ENCODE data around the gene ZNF593. TPM values are rescaled to one million over a fixed set of nuclear protein-coding genes. Genes with fewer than 3 reads are reported as not detected.

Gene ZNF593
- total RNA-seq, 1 donor from 2014 or later, result 26.5 TPM

DNA sequence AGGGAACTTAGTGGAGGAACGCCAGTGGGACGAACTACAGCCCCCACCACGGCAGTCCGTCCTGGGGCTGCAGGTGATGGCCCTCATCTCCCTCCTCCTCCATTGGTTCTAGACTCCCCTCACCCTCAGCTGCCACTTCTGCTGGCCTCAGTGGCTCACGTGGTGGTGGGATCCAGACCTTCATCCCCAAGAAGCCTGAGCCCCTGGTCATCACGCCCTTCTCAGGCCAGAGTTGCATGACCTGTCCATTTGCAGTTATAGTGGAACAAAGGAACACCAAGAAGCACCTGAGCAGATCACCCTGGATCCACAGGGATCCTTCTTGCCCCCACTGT, 23.8 kb upstream of the ZNF593 start:
- DNase-seq (ENCODE audit: extremely low read depth, low read depth, low spot score), result no peak

DNA sequence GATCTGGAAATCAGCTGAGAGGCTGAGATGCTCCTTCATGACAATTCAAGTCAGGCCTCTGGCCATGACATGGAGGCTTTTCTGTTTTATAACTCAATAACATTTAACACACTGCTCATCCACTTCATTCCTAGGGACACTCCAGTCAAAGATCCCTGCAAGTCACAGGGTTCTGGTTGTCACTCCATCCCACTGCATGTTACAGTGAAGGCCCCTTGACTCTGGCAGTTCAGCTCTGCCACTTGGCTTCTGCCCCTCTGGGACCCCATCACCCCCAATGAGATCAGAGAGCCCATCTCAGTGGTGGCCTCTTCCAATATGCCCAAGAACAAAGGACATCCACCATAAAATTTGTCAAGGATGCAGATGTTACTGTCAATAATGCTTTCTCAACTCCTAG, 20.8 kb upstream of the ZNF593 start:
- no peak for DNase-seq (ENCODE audit: extremely low read depth, low read depth, low spot score)

DNA sequence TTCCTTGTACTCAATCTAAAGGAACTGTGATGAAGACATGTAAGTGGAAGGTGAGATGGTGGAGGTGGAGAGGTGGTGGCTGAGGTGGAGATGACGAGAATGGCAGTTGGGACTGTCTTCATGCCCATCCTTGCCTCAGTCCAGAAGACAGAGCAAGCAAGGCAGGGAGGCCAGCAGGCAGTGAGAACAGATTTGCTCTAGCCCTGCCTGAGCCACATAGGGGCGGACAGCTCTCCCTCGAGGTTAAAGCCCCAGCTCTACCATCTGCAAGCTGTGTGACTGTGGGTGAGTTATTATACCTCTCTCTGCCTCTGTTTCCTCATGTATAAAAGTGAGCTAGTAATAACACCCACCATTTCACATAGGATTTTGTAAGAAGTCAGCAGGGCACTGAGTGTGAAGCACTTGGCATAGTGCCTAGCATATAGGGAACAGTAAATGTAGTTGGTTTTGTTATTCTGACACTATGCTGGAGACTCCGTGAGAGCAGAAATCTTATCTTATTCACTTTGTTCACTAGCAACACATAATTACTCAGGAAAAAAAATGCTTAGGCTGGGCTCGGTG, 15.7 kb upstream of the ZNF593 start:
- no peak for DNase-seq (ENCODE audit: extremely low read depth, low read depth, low spot score)

DNA sequence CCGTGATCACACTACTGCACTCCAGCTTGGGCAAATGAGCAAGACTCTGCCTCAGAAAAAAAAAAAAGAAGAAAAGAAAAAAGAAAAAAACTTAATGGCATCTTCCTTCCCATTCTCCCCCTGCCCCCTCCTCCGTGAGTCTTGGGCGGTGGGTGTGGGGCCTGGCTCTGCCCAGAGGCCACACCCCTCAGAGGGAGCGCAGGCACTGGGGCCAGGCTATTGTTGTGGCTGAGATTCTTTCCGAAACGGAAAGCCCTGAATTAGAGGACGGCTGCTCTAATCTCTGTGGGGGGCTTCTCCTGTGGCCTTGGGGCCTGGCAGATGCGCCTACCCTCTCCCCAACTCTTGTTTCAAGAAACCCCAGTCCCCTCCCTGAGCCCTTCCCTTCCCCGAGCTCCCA, 15.0 kb upstream of the ZNF593 start:
- no peak for DNase-seq (ENCODE audit: extremely low read depth, low read depth, low spot score)

DNA sequence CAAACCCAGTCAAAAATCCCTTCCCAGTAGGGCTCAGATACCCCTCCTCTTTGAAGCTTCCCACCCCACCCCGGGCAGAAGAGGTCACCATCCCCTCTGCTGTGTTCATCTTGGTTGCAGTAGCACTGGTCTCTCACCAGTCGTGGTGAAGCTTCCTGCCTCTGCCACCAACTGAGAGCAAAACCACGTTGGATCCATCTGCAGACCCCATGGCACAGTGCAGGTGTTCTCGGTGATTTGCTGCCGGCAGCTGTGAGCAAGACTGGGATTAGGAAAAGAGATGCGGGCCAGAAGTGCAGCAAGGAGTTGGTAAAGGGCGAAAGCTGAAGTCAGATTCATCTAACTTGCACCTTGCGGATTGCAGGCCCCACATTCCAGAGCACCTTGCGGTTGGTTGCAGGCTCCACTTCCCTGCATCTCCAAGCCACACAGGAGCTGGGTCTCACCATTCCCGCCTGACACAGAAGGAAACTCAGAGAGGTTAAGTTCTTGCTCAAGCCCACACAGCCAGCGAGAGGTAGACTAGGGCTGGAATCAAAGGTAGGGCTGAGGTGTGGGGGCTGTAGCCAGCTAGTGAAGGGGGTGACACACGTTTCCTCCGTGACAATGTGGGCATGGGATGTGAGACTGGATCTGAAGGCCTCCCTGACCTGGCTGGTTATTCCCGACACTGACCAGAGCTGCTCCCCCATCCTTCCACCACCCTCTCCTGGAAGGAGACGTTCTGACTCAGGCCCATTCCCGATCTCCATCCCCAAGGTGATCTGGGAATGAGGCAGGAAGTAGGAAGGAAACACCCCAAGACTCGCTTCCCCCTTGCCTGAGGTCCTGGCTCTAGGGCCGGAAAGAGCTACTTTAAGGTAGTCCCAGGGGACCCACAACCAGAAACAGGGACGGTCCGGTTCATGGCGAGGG, 14.1 kb upstream of the ZNF593 start:
- DNase-seq (ENCODE audit: extremely low read depth, low read depth, low spot score), result no peak

DNA sequence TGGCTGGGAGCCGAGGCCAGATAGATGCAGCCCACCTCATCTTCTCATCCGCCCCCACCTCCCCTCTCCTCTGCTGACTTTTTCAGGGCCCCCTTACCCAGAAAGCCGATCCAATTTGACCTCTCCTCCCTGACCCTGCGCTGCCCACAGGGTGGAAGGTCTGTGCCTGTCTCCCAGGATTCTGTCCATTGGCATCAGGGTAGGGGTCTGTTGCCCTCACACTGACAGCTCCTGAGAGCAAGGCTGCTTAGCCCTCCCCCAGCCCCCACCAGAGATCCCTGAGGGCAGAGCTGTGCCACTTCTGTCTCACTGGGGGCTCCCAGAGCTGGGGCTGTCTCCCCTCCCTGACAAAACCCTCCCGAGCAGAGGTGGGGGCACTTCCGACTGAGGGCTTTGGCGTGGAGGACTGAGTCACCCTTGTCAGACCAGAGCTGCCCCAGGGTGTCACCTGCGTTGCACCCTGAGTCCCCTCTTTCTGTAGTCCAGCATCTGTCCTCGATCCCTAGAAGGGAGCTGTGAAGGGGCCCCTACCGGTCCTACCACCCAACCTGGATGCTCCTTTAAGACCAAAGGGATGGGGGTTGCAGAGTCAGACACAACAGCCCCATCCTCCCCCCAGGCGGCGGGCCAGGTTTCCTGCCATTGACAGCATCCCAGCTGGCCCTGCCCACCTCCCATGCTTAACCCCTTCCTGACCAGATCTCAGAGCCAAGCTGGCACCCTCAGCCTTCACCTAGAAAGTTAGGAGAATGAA, 13.2 kb upstream of the ZNF593 start:
- no peak for DNase-seq (ENCODE audit: extremely low read depth, low read depth, low spot score)

DNA sequence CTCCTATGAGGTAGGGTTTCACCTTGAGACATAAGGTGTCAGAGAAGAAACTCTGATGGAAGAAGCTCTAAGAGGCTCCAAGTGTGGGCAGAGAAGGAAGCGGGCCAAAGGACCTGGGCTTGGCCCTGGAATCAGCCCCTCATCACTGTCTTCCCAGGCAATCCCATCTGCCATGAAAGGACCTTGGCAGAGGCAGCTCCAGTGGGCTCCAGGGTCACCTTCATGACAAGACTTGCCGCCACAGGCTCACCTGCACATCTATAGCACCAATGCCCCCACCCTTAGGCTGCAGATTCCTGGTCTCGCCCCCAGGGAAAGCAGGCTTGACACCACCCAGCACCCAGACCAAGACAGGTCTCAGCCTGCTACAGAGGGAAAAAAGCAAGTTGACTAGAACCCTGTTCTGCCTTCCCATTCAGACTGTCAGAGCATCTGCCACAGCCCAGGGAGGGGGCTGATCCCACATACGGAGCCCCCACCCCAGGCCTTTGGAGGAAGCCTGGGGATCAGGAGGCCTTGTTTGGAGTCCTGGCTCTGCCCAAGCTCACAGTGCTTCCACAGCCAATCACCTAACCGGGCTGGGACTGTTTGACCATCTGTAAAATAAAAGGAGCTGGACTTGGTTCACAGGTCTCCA, 11.3 kb upstream of the ZNF593 start:
- no peak for DNase-seq (ENCODE audit: extremely low read depth, low read depth, low spot score)

DNA sequence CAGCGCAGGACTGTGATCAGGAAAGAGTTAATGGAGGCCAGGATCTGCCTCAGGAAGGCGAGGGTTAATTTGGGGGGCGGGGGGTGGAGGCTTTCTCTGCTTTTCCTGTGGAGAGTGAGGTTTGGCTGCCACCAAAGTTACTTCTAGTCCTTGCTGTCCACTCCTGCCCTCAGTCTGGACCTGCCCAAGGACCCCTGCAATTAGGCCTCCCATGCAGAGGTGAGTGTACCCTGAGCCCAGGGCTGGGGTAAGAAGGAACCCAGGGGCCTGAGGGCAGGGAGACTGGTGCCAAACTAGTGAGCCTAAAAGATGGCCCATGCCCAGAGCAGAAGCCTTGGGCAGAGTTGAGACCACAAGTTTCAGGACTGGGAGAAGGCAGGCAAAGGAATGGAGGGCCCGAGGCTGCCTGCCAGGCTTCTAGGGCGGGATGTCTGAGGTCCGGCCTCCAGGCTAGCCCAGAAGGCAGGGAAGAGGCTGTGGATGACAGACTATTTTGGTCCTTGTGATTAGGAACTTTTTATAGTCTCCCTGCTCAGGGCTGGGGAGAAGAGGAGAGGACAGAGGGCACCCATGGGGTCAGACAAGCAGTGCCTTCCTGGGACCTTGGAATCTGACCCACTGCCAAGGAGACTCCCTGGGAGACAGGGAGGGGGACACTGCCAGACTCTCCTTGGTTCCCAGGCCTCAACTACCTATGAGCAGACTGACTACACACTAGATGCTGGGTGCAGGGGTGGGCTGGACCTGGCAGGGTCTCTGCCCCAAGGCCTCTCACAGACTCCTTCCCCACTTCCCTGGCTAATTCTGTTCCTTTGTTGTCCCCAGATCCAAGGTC, 10.6 kb upstream of the ZNF593 start, which contains the start of gene FAM110D:
Gene FAM110D (plus strand): TSS at position 172 of the 835 bp plus-strand sequence. CDS start 2,213 bp downstream, outside the sequence.
- no peak for DNase-seq (ENCODE audit: extremely low read depth, low read depth, low spot score)

DNA sequence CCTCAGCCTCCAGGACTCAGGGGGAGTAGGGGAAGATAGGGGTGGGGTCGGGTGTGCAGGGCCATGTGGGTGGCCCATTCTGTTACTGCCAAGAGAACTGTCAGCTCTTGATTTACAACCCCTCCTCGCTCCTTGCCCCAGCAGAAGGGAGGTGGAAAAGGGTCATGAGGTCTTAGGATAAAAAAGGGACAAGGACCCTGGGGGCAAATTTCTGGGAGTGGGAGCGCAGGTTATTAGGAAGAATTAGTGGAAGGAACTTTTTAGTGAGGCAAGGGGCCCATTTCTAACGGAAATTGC, 10.0 kb upstream of the ZNF593 start:
- DNase-seq (ENCODE audit: extremely low read depth, low read depth, low spot score), result no peak

DNA sequence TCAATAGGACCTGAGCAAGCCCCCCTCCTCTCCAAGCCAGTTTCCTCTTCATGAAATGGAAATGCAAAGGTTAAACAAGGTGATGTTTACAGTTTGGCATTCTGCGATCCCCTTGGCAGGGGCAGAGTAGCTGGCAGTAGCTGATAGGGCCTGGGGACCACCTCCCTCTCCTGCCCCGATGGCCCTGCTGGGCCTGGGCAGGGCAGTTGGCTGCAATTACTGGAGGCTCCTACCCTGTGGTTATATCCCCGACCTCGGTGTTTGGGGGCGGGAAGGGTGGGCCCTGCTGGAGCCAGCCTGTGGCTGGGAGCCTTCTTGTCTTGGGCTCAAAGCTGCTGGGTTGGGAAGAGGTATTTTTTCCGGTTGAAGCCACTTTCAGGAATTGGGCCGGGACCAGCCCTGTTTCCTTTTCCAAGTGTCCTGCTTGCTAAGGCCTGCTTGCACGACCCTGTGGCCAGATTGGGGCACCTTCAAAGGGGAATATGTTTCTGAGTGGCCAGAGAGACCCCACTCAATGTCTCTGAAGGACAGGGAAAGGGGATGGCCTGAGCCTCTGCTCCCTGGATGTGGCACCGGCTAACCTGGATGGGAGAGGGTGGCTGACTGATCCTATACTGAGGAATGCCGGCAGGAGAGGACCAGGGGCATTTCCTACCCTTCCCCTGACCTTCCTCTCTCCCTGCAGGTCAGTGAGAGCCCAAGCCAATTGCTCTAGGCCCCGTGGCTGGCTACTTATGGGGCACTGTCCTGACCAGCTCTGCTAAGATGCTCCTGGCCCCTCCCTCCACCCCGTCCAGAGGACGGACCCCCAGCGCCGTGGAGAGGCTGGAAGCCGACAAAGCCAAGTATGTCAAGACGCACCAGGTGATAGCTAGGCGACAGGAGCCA, 8.9 kb upstream of the ZNF593 start:
- DNase-seq (ENCODE audit: extremely low read depth, low read depth, low spot score), result no peak

DNA sequence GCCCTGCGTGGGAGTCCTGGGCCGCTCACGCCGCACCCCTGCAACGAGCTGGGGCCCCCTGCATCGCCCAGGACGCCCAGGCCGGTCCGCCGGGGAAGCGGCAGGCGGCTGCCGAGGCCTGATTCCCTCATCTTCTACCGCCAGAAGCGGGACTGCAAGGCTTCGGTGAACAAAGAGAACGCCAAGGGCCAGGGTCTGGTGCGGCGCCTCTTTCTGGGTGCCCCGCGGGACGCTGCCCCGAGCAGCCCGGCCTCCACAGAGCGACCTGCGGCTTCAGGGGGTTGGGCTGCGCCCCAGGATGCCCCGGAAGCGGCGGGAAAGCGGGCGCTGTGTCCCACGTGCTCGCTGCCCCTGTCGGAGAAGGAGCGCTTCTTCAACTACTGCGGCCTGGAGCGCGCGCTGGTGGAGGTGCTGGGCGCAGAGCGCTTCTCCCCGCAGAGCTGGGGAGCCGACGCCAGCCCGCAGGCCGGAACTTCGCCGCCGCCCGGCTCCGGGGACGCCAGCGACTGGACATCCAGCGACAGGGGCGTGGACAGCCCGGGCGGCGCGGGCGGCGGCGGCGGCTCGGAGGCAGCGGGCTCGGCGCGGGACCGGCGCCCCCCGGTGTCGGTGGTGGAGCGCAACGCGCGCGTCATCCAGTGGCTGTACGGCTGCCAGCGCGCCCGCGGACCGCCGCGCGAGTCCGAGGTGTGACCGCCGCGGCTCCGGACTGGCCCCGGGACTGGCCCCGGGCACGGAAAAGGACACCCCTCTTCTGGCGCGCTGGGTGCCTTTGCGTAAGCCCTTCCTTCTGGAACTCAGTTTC, 8.1 kb upstream of the ZNF593 start:
- DNase-seq (ENCODE audit: extremely low read depth, low read depth, low spot score), result no peak

DNA sequence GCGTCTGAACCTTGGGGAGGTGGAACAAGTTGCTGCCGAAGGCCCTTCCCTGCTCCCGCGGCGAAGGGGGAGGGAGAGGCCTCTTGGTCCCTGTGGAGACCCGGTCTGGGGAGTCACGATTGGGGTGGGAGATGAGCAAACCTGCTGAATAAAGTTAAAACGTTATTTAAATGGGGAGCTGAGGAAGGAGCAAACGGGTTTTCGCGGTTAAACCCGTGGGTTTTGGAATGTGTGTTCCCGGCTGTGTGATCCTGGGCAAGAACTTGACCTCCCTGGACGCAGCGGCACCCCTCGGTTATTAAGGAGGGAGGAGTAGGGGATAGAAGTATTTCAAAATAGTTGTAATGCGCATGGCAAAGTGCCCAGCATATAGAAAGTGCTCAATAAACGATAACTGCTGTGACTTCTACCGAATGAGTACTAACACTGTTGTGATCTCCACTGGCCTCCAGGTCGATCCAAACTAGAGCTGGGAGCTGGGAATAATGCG, 7.4 kb upstream of the ZNF593 start:
- DNase-seq (ENCODE audit: extremely low read depth, low read depth, low spot score), result no peak

DNA sequence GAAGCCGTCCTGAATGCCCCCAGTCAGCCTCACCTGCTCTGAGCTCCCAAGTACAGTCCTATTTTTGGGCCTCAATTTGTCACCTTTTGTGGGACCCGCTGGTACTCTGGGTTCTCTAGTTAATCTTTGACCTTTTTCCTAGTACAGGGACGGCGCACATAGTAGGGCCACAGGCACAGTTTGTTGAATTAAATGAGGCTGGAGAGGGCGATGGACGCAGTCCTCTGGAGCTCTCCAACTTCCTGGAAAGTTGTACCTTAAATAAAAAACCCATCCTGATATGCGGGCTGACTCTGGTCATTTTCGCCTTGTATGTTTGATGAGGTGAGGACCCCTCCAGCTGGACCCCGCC, 6.0 kb upstream of the ZNF593 start:
- DNase-seq (ENCODE audit: extremely low read depth, low read depth, low spot score), result no peak

DNA sequence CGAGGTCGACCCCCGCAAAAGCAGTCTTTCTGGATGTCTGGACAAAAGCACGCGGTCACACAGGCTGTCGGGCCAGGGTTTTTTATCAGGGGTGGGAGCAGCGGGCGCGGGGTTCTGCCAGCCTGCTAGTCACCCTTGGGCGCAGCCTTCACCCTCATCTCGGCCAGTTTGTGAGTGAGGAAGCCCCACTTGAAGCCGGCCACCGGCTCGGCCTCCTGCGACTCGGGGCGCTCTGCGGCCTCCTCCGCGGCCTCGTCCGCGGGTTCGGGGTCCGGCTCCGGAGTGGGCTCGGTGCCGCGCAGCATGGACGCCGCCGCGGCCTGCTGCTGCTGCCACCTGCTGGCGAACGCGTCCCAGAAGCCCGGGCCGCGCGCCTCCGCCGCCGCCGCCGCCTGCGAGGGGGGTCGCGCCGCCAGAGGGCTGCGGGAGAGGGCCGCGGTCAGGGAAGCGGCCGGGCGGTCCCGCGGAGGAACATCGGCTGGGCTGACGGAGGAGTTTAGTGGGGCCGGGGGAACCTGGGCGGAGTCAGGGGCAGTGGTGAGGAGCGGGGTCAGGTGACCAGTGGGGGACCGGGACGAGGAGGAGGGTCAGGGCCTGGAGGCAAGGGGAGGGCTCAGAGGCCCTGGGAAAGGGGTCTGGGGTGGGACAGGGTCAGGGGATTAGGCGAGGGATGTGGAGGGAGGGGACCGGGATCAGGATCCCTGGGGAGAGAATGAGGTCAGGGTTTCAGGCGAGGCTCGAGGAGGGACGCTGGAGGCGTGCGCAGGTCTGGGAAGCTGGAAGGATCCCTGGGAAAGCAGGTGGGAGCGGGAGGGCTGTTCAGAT, 5.5 kb upstream of the ZNF593 start:
- no peak for DNase-seq (ENCODE audit: extremely low read depth, low read depth, low spot score)

DNA sequence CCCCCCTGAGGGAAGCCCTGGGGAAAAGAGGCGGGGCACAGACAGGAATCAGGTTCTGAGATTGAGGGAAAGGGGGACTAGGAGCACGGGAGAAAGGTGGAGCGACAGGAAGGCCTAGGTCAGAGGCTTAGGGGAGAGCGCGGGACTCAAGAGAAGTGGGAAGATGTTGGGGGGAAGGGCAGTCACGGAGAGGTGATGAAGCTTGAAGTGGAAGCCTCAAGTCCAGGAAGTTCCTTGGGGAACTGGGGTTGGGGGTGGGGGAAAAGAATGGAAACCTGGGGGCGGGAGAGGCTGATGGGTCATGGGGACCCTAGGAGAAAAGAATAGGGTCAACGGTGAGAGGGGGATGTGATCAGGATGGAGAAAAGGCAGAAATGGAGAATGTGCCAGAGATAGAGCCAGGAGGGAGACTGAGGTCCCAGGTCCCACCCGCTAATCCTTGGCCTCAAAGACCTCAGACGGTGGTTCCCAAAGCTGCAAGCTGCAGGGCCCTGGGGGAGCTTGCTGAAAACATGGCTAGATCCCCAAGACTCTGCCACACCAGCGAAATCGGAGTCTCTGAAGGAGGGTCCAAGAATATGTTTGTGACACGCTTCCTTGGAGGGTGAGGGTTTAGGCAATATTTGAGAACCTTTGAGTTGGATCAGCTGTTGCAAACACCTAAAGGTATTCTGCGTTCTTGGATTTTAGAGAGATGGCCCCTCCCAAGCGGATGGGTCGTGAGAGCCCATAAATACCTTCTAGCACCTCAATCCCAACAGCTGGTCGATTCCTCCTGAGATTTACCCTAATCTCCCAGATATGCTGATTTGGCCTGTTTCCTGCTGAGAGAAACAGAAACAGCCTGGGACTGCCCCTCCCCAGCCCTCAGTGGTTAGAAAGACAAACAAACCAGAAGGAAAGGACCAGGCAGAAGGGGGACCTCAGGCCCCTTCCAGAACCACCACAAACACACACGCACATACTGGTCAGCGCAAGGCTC, 4.6 kb upstream of the ZNF593 start:
- DNase-seq (ENCODE audit: extremely low read depth, low read depth, low spot score), result no peak

DNA sequence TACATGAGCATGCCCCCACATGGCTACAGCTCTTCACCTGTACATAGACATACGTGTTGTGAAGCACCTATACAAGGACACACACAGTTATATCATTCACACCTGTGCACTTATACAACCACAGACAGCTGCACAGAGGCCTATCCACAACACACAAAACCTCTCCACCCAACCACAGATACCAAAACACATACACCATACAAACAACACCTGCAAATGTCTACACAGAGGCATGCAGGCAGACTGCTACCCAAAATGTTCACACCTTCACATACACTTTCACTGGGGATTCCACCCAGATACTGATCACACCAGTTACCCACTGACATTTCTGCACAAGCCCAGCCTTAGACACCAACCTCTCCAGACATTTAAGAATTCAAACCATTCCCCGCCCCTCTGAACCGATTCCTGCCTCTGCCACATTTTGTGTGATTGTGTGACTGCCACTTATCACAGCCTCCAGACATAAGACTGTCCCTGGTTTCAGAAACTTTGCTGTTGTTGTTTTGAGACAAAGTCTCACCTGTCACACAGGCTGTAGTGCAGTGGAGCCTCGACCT, 2.9 kb upstream of the ZNF593 start:
- no peak for DNase-seq (ENCODE audit: extremely low read depth, low read depth, low spot score)
